Colon (tissue), 2 donors: ENCODE data around the gene MMGT1.

Experiments used
- FAIRE-seq: peaks from 2 replicates; lab custom pipeline; 2012; peaks lifted over from hg19 to GRCh38; lab: Jason Lieb, UNC
- donor health status: control.
- donor health status: control.

Gene MMGT1

DNA sequence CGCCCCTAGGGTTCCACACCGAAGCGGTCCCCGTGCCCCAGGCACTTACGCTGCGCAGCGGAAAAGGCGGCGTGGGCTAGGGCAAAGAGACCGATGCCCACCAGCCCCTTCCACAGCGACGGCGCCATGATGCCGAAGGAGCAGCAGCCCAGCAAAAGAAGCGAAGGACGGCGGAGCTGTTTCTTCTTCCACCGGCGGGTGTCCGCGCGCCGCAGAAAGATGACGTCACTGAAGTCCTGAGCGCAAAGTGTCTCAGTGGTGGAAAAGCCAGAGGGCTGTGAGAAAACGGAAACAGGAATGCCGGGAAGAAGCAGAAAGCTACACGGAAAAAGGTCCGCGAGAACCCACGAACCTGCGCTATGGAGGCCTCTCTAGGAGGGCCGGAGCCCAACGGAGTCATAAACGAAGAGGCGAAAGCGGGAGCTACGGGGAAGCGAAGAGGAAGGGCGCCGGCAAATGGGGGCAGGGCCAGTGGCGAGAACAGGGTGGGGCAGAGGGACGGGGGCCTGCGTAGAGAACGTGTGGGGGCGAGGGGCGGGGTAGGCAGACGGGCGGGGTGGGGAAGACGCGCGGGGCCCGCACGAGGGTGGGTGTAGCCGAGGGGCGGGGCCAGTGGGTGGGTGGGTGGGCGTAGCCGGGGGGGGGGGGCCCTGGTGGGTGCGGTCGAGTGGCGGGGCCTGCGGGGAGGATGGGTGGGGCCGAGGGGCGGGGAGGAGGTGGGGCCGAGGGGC, at the start of gene MMGT1:
Gene MMGT1 (minus strand): TSS at position 441 of the 731 bp plus-strand sequence. CDS start 313 bp downstream, at position 128.
- FAIRE-seq: no peak

DNA sequence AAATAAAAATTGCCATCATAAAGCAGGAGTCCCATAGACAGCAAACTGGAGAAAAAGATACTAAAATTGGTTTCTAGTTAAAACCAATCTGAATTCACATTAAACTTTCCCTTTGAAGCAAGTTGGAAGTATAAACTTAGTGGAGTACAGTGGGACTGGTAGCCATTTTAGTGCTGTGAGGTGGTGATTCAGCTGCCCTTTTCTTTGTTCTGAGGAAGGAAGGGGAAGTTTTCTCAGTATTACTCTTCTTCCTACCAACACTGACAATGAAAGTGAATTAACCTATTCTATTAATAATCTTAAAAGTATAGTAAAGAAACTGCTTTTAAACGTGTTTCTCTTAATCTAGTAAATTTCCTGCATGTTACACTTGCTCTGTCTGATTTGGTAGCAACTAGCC, 48.1 kb upstream of the MMGT1 start:
- no peak for FAIRE-seq

DNA sequence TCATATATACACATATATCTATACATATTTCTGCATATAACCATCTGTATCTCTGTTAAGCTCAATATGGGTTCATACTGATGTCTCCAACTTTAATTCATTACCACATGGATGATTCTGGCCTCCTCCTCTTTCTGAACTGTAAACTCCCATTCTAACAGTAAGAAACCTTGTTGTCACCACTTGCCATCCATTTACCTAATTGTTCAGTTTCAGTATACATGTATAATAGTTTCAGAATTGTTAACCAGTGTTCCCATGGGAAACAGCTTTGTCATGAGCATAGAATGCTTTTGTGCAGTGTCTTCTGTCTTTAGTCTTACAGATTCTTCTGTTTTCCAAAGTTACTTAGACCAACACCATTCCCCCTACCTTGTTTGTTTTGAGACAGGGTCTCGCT, 47.4 kb upstream of the MMGT1 start:
- FAIRE-seq: no peak

DNA sequence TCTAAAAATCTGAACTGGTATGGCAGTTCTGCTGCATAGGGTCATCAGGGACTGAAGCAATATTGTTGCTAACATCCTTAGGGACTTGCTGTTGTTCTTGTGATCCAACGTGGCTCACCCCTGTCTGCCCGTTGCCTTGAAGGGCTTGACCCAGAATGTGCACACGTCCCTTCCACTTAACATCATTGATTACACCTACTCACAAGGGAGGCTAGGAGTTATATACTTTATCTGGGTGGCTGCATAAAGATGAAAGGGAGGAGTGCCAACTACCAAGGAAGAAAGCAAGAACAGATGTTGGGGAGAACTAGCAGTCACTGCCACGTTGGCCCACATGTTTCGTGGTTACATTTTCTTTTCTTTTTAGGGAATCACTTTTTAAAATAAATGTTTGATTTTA, 45.4 kb upstream of the MMGT1 start:
- FAIRE-seq: no peak

DNA sequence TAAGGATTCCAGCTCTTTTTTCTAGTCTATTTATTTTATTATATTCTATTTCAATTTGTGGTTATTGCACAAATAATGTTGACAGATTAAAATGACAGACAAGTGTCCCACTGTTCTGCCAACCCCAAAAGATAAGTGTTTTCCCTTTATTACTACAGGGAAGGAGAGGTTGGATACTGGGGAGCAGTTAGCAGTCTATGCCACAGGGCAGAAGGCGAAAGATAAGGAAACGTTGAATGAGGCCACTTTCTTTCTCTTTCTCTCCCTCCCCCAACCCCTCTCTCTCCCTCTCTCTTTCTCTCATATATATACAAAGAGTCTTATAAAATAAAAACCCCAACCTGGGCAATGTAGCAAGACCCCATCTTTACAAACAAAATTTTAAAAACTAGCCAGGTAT, 43.1 kb upstream of the MMGT1 start:
- FAIRE-seq: no peak

DNA sequence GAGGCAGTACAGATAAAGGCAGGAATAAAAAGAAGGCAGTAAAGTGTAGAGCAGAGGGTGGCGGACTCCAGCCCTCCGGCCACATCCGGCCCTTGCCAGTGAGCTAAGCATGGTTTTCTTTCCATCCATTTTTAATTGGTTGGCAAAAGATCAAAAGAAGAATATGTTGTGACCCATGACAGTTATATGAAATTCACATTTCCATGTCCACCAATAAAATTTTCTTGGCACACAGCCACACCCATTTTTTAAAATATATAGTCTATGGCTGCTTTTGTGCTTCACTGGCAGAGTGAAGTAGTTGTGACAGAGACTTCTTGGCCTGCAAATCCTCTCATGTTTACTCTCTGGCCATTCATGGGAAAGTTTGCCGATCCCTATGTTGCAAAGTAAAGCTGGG, 41.2 kb upstream of the MMGT1 start:
- FAIRE-seq: no peak

DNA sequence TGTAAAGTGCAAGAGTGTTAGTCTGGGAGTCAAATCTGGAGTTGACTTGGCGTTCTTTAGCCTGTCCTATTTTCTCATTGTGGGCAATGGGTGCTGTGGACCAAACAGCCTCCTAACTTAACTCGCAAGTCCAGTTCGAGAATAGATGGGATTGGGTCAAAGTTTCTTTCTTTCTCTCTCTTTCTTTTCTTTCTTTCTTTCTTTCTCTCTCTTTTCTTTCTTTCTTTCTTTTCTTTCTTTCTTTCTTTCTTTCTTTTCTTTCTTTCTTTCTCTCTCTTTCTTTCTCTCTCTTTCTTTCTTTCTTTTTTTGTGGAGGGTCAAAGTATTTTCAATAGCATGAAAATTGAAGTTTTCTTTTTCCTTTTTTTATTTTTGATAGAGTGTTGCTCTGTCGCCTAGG, 14.5 kb upstream of the MMGT1 start:
- no peak for FAIRE-seq

DNA sequence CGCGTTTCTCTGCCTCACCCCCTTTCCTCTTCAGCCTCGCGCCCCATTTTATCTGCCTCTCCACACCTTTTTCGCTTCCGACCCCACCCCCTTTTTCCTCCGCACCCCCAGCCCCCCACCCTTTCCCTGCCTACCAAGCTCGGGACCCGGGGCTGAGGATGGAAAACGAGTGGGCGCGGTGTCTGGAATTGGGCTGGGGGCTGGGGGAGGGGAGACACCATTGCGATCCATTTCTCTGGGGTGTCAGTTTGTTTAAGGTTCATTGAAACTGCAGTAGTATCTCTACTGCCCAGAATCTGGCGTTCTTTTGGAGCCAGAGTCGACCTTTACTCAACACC, 12.2 kb upstream of the MMGT1 start:
- no peak for FAIRE-seq

DNA sequence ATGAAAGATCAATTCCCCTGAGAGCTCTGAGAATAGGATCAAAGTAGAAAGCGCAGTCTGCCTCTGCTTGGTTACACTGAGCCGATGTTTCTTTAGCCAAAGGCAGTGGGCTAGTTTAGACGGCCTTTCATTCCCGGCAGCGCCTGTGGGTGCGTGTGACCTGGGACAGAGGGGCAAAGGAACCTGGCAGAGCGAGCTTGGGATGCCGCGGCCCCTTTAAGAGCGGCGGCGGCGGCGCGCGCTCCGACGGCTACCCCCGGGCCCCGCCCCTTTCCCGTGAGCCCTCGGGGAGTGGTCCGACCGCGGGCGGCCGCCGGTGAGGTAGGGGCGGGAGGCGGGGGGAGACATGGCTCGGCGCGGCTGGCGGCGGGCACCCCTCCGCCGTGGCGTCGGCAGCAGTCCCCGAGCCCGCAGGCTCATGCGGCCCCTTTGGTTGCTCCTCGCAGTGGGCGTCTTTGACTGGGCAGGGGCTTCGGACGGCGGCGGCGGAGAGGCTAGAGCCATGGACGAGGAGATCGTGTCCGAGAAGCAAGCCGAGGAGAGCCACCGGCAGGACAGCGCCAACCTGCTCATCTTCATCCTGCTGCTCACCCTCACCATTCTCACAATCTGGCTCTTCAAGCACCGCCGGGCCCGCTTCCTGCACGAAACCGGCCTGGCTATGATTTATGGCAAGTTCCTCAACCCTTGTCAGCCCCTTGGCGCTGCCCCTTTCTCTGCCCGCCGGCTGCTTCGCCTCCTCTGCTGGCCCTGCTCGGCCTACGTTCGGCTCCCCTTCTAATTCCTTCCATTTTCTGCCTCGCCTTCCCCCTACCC, 11.6 kb upstream of the MMGT1 start, which contains the start of gene SLC9A6:
Gene SLC9A6 (plus strand): TSS at position 279 of the 816 bp plus-strand sequence. CDS start 224 bp downstream, at position 503.
- FAIRE-seq: no peak

DNA sequence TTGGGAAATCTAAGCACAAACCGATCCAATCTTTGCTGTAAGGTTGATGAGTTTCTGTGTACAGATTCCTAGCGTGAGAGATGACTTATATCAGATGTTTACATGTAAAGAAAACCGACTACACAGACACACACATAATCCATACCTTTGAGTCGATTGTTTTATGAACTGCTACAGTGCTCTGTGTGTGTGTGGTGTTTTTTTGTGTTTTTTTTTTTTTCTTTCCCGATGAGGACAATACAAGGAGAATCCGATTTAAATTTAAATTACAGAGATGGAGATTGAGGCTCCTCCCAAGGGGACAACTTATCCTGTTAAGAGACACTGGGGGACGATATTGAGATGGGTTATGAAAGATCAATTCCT, 11.0 kb upstream of the MMGT1 start:
- peak; percentile 36 for FAIRE-seq

DNA sequence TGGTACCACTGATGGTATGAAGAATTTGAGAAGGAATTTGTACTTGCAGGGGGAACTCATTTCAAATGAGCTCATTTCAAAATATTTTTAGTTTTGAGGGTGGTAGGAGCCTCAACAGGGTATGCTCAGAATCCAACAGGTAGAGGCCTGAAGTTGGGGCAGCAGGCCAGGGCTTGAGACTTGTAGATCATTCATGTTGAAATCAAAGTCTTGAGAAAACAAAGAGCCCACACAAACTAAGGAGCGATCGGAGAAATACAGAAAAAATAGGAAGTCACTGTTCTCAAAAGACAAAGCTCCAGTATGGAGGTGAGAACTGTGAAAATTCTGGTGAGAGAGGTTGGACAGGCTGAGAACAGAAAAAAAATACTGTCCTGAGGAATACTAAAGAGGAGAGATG, 10.5 kb upstream of the MMGT1 start:
- no peak for FAIRE-seq

DNA sequence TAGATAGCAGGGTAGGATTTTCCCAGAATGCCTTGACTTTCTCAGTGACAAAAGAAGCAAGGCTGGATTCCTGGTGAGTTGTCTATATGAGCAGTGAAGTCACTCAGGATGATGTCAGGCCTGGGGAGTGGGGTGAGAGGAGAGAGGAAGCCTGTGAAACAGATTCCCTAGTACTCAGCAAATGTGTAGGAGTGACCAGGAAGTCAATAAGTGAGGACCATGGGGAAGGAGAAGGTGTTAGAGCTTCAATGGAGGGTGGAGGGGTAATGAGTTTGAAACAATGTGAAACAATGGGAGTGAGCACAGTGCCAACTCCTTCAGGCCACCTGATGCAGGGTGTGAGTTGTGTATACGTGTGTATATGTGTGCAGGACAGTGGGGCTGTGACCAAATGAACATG, 9.1 kb upstream of the MMGT1 start:
- FAIRE-seq: no peak

DNA sequence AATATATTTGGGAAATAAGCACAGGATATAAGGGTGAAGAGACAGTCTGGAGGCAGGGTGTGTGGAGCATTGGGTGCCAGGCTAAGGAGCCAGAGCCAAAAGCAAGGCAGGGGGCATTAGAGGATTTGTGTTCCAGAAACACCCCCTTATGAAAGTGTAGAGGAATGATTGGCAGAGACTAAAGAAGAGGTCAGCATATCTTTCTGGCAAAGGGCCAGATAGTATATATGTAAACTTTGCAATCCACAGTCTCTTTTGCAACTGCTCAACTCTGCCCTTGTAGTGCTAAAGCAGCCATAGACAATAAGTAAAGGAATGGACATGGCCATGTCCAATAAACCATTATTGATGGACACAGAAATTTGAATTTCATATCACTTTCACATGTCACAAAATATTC, 7.9 kb upstream of the MMGT1 start:
- no peak for FAIRE-seq

DNA sequence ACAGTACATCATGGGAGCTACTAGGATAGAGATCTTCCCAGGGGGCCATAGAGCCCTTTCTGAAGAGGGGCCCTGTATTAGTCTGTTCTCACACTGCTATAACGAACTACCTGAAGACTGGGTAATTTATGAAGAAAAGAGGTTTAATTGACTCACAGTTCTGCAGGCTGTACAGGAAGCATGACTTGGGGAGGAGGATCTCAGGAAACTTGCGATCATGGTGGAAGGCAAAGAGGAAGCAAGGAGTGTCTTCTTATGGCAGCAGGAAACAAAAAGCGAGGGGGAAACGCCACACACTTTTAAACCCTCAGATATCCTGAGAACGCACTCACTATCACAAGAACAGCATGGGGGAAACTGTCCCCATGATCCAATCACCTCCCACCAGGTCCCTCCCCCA, 7.2 kb upstream of the MMGT1 start:
- no peak for FAIRE-seq

DNA sequence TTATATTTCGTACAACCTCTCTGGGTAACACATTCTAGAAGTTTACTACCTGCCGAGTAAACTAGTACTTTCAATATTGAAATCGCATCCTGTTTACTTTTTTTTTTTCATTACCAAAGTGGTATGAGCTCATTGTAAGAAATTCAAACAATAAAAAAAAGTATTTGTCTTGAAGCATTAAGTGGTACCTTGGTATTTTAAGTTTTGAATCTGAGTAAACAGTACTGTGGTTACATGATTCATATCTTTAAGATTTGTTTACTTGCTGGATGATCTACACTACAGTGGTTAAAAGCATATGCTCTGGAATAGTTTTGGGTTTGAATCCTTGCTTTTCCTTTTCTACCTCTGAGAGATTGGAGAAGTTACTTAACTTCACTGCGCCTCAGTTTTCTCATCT, 3.8 kb upstream of the MMGT1 start:
- FAIRE-seq: peak; percentile 62

DNA sequence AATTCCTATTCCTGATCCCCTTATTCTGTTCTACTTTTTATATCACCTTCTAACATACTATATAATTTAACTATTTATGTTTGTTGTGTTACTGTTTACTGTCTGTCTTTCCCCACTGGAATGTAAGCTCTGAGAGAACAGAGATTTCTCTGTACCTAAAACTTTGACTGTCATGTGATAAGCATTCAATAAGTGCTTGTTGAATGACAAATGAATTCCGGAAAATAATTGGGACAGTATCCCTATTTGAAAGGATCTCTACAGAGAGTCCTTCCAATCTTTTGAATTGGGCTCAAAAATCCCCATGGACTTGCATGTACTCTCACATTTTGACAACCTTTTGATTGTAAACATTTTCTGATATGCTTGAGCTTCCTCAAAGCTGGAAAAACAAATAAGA, 1.6 kb upstream of the MMGT1 start:
- peak; percentile 5 for FAIRE-seq

DNA sequence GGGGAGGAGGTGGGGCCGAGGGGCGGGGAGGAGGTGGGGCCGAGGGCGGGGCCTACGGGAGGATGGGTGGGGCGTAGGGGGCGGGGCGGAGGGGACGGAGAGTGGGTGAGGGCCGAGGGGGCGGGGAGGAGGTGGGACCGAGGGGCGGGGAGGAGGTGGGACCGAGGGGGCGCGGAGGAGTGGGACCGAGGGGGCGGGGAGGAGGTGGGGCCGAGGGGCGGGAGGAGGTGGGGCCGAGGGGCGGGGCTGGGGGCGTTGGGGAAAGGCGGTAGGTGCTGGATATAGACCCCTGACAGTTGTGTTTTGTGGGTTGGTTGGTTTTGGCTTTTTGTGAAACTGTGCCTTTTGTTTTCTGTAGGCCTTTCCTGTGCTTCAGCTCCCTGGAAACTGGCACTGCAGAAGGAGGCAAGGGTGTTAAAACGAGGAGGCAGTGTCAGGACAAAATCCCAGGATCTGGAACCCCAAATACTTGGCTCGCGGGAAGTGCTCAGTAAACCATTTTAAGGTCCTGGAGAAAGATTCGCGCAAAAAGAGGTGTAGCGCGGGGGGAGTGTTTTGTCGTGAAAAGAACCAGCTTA, 580 bp upstream of the MMGT1 start:
- FAIRE-seq: no peak

DNA sequence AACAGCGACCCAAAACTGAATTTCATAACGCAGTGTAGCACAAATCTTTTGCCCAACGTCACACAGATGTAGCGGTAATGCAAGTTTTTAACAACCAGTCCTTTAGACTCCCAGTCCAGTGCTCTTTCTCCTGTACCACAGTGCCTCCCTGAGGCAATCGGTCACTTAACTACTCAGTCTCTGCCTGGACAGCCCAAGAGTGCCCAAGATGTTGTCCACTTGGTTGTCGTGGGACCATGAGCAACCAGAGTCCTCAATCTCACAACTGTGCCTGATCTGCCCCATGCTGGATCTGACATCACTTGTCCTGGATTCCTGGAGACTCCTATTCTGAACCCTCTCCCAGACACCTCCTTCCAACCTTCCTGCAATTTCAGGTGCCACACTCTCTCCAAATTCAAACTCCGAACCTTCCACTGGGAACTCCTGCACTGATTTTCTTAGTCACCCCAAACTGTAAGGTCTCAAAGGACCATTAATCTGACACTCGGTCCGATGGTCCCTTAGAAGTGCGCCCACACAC, 702 bp downstream of the MMGT1 start:
- no peak for FAIRE-seq

DNA sequence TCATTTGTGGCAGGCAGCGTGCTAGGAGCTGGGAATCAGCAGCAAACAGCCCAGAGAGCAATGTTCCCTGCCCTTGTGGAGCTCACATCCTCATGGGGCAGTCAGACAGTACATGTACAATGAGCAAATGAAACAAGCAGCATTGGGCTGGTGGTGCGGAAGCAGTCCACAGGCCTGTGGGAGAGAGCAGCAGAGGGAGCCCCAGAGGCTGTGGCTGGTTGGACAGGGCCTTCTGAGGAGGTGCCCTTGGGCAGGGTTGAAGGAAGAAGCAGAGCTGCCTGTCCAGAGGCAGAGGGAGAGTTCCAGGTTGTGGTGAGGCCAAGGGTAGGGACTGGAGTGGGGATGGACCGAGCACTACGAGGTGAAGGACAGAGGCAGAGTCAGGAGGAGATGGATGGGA, 22.5 kb downstream of the MMGT1 start:
- no peak for FAIRE-seq

DNA sequence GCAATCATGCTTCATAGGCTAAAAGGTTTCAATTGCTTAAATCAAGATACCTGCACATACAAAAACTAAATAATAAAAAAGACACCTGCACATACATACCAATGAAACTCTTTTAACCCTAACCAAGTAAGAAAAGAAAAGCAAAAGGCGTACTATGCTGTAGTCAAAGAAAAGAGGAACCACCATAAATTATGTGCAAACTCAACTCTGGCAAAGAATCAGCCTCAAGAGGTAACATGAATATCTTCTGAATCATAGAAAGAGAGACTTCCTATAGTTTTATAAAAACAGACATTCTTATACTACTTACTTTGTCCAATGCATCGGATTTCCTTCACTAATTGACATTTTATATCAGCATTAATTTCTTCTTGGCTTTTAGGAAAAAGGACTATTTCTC, 29.3 kb downstream of the MMGT1 start:
- no peak for FAIRE-seq

DNA sequence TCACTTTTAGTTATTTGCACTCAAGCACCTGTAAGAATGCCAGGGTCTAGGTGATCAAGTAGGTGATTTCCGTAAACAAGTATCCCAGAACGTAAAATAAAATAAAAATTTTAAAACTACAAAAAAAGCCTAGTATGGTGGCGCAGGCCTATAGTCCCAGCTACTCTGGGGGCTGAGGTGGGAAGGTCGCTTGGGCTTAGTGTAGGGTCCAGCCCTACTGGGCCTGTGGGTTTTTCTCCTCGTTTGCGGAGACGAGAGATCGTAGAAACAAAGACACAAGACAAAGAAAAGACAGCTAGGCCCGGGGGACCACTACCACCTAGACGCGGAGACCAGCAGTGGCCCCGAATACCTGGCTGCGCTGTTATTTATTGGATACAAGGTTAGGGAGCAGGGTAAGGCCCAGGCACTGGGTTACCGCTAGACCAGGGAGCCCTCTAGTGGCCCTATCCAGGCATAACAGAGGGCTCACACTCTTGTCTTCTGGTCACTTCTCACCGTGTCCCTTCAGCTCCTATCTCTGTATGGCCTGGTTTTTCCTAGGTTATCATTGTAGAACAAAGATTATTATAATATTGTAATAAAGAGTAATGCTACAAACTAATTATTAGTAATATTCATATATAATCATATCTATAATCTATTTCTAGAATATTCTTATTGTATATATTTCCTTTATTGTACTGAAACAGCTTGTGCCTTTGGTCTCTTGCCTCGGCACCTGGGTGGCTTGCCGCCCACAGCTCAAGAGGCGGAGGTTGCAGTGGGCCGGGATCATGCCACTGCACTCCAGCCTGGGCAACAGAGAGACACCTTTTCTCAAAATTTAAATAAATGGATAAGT, 41.9 kb downstream of the MMGT1 start:
- FAIRE-seq: no peak

DNA sequence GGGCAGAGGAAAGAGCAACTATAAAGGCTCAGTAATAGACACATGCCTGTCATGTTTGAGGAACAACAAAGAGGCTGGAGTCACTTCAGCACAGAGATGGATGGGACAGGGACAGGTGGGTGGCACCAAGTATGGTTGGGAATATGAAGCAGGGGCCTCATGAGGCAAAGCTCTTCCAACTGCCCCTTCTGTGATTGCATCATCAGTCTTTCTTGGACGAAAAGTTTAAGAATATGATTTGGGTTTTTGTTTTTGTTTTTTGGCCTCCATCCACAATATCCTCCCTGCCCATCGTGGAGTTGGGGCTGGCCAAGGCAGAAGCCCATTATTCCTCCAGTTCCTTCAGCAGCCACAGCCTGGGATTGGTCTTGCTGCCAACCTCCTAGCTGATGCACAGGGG, 45.9 kb downstream of the MMGT1 start:
- FAIRE-seq: no peak
